Measurements from ENCODE around the gene PLCG2. TPM values are rescaled to one million over a fixed set of nuclear protein-coding genes. Genes with fewer than 3 reads are reported as not detected.

PLCG2 gene
- total RNA-seq, 2 donors from 2014 or later, result 11.6 to 30.9 TPM

GRCh38 chr16:81883235-81883634 lies 104.1 kb downstream of the PLCG2 start:
- no peak for ATAC-seq (ENCODE audit: insufficient number of reproducible peaks, low FRiP score, low read depth)
- TF ChIP-seq CTCF (IDR thresholded peaks at IDR 0.05), result no peak

GRCh38 chr16:81885976-81886586 lies 107.0 kb downstream of the PLCG2 start:
- no peak for DNase-seq (ENCODE audit: low spot score)
- no peak for ATAC-seq (ENCODE audit: insufficient number of reproducible peaks, low FRiP score, low read depth)
- no peak overlapping the region for H3K4me3 ChIP-seq

More at GRCh38 chr16:81883235-81883634, 104.1 kb downstream of the PLCG2 start:
- Histone ChIP-seq H3K4me3 (no peak overlapping the region), H3K27me3 (replicated peaks; ENCODE audit: insufficient read depth) (no peaks in the 10 kb centered on the region), H3K27ac (no peak overlapping the region), H3K36me3 (no peaks in the 10 kb centered on the region), H3K4me1 (ENCODE audit: control insufficient read depth in 1 of 2, low read depth in 2 of 2) (no peaks in the 10 kb centered on the region), H3K9me3 (no peaks in the 10 kb centered on the region)
- DNase-seq (ENCODE audit: low spot score), result no peak

GRCh38 chr16:81888520-81889394 lies 109.7 kb downstream of the PLCG2 start:
- ATAC-seq (ENCODE audit: insufficient number of reproducible peaks, low FRiP score, low read depth) (no peak), DNase-seq (ENCODE audit: low spot score) (no peak)
- Histone ChIP-seq H3K4me3 (no peak overlapping the region), H3K4me1 (ENCODE audit: control insufficient read depth in 1 of 2, low read depth in 2 of 2) (no peaks in the 10 kb centered on the region), H3K27me3 (replicated peaks; ENCODE audit: insufficient read depth) (no peaks in the 10 kb centered on the region), H3K9me3 (no peaks in the 10 kb centered on the region), H3K27ac (no peak overlapping the region), H3K36me3 (no peaks in the 10 kb centered on the region)
- TF ChIP-seq CTCF (IDR thresholded peaks at IDR 0.05), result no peak

More at GRCh38 chr16:81885976-81886586, 107.0 kb downstream of the PLCG2 start:
- Histone ChIP-seq H3K27ac (no peak overlapping the region), H3K9me3 (no peaks in the 10 kb centered on the region), H3K36me3 (no peaks in the 10 kb centered on the region), H3K27me3 (replicated peaks; ENCODE audit: insufficient read depth) (no peaks in the 10 kb centered on the region), H3K4me1 (ENCODE audit: control insufficient read depth in 1 of 2, low read depth in 2 of 2) (no peaks in the 10 kb centered on the region)
- no peak for TF ChIP-seq CTCF (IDR thresholded peaks at IDR 0.05)

- DNase-seq (ENCODE audit: low spot score) (no peak), ATAC-seq (ENCODE audit: insufficient number of reproducible peaks, low FRiP score, low read depth) (no peak)
Observed at GRCh38 chr16:81891736-81892364, 112.8 kb downstream of the PLCG2 start.

More at GRCh38 chr16:81891736-81892364, 112.8 kb downstream of the PLCG2 start:
- Histone ChIP-seq H3K4me3 (no peak overlapping the region), H3K9me3 (no peaks in the 10 kb centered on the region), H3K27ac (no peak overlapping the region), H3K27me3 (replicated peaks; ENCODE audit: insufficient read depth) (no peaks in the 10 kb centered on the region), H3K4me1 (ENCODE audit: control insufficient read depth in 1 of 2, low read depth in 2 of 2) (no peaks in the 10 kb centered on the region), H3K36me3 (no peaks in the 10 kb centered on the region)
- TF ChIP-seq CTCF (IDR thresholded peaks at IDR 0.05), result no peak
